Cardiac fibroblast (primary cell): ENCODE results near the gene CYSRT1.

ENCODE experiments used
- DNase-seq, 2 donors: peaks; one replicate each; pipeline versions ENCODE4 v3.0.0 to v3.0.0-alpha.2; 2010; ENCODE audit warnings: low read depth in 2 of 2
- H3K4me3 ChIP-seq, 2 donors: replicated peaks in 1 of 2; 1 replicate in 1 of 2; 2 replicates in 1 of 2; pipeline ENCODE4 v1.5.1; 2011; ENCODE audit warnings: low read depth in 2 of 2, low read length in 2 of 2, mild to moderate bottlenecking in 2 of 2, moderate library complexity in 1 of 2
- TF ChIP-seq, protein P1 (sequence below): IDR thresholded peaks from one replicate; pipeline ENCODE4 v1.5.1; 2011; ENCODE audit warnings: low read depth, mild to moderate bottlenecking, low read length, inconsistent platforms

The CYSRT1 gene

DNA sequence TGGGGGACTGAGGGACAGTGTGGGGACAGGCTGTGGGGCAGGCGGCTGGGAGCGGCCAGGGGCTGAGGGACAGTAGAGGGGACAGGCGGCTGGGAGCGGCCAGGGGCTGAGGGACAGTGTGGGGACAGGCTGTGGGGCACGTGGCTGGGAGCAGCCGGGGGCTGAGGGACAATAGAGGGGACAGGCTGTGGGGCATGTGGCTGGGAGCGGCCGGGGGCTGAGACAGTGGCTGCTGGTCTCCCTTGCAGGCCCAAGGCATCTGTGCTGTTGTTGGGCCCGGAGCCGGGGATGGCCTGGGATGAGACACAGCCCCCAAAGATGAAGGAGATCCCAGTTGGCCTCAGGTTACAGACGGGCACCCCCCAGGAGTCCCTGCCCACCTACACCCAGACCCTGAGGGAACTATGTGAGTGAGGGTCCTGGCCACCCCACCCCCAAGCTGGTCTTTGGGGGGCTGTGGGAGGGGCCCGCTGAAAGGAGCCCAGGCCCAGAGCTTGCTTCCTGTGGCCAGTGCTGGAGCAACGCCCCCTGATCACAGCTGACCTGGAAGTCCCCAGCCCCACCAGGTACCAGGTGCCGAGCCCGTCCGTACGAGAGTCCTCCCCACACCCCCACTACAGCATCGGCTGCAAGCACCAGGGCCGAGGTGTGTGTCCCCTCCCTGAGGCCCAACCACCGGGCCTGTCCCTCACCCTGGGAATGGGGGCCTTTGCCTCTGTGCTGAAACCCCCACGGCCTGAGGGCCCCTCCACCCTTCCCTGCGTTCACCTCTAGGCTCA, 26.7 kb downstream of the CYSRT1 start:
- no peak for DNase-seq
- H3K4me3 ChIP-seq = no peak overlapping the region
- TF ChIP-seq, protein P1, sequence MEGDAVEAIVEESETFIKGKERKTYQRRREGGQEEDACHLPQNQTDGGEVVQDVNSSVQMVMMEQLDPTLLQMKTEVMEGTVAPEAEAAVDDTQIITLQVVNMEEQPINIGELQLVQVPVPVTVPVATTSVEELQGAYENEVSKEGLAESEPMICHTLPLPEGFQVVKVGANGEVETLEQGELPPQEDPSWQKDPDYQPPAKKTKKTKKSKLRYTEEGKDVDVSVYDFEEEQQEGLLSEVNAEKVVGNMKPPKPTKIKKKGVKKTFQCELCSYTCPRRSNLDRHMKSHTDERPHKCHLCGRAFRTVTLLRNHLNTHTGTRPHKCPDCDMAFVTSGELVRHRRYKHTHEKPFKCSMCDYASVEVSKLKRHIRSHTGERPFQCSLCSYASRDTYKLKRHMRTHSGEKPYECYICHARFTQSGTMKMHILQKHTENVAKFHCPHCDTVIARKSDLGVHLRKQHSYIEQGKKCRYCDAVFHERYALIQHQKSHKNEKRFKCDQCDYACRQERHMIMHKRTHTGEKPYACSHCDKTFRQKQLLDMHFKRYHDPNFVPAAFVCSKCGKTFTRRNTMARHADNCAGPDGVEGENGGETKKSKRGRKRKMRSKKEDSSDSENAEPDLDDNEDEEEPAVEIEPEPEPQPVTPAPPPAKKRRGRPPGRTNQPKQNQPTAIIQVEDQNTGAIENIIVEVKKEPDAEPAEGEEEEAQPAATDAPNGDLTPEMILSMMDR = no peak

DNA sequence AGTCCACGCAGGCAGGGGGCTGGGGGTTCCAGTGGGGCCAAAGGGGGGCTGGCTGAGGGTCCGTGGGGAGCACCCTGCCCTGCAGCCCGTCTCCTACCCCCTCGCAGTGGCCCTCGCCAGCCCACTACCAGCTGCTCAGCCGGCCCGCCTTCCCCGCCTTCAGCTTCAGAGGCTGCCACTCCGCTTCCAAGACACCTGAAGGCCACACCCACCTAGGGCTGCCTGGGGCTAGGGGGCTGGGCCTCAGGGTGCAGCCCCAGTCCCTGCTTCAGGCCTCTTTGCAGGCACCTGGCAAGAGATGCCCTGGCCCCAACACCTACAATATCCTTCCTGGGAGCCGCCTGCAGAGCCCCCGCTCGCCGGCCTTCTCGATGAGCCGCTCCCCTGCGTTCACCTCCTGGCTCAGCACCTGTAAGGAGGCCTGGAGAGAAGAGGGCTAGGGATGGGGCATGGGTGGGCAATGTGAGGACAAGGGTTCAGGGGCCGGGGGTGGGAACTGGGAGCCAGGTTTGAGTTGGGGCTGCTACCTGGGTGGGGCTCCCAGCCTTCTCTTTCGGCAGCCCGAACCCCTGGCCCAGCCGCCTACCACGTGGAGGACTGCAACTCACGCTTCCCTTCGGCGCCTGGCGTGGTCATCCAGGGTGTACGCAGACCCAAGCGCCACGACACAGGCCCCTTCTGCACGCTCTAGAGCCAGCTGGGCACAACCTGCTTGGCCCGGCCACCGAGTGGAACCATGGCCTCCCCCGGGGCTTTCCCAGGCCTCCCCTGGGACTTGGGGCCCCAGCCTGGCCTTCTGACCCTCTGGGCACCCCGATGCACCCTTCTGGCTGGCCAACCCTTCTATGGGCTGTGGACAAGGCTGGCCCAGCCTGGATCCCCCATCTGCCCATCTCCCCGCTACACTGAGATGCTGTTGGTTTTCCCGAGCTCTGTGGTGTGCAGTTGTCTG, 27.9 kb downstream of the CYSRT1 start:
- no peak overlapping the region for H3K4me3 ChIP-seq
- no peak for DNase-seq
- TF ChIP-seq, protein P1 = no peak

DNA sequence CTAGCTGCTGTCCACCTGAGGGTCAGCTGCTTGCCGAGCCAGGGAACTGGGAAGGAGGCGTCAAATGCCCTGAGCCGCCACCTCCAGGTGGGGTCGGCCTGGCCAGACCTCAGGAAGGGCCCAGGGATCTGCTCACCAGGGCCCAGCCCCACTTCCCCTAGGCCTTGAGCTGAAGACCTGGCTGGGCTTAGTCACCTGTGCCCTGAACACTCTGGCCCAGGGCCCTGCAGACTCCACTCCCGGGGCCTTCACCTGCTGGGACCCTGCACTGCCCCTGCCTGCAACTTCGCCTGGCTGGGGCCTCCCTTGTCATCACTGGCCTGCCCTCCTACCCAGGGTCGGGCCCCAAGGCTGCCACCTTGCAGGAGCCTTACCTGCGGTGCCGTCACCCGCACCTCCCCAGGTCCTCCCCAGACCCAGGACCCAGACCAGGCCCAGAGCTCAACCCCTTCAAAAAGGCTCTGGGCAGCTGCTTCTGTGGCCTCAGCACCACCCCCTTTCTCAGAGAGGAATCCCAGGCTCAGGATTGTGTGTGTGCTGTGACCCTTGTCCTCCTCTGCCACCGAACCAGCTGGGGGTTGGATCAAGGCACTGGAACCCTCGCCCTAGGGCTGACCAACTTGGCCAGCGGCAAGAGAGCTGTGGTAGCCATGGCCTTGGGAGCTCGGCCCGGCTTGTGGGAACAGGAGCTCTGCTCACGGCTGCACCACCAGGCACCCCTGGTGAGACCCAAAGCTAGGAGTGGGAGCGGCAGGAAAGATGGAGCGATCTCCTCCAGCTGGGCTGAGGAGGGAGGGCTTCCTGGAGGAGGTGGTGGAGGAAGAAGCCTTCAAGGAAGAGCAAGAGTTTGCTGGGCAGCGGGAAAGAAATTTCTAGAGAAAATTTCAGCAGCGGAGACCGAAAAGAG, 29.0 kb downstream of the CYSRT1 start:
- H3K4me3 ChIP-seq = peak overlapping the region; percentile 70 to 76
- TF ChIP-seq, protein P1 = no peak
- DNase-seq = peak in 1 of 2 donors; percentile 22

DNA sequence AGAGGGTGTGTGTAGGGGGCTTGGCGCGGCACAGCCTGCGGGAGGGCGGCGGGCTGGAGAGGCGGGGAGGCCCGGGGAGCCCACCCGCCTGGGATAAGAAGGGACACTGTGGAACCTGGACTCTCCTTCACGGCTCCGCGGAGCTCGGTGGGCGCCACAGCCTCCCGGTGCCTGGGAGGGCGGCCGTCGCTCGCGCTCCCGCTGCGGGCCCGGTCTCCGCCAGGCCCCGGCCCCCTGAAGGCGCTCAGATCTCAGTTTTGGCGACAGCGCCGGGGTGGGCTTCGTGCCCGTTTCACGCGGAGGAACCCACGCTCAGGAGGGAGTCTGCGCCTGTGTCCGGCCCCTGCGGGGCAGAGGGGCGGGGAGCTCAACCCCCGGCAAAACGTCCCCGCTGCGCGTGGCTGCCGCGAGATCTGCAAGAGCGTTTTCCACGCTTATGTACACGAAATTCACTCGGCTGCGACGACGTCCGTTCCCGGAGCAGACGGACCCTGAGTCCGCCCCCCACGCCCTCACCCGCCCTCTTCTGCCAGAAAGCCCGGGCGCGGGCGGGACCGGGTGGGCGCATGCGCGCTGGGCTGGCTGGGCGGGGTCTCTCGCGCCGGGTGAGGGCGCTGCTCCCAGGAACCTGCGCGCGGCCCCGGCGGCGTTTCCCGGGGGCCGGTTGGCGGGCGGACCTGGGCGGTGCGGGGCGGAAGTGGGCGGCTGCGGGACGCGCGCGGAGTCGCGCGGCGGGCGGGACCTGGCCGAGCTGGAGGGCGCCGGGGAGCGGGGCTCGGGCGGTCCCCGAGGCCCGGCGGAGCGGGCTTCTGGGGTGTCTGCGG, 29.9 kb downstream of the CYSRT1 start, which contains the start of gene NELFB:
Gene NELFB (plus strand): TSS at position 704 of the 824 bp plus-strand sequence.
- TF ChIP-seq, protein P1 = no peak
- DNase-seq = peak; percentile 84 to 92
- peak within 1 kb of the TSS; percentile 87 to 92 for H3K4me3 ChIP-seq

DNA sequence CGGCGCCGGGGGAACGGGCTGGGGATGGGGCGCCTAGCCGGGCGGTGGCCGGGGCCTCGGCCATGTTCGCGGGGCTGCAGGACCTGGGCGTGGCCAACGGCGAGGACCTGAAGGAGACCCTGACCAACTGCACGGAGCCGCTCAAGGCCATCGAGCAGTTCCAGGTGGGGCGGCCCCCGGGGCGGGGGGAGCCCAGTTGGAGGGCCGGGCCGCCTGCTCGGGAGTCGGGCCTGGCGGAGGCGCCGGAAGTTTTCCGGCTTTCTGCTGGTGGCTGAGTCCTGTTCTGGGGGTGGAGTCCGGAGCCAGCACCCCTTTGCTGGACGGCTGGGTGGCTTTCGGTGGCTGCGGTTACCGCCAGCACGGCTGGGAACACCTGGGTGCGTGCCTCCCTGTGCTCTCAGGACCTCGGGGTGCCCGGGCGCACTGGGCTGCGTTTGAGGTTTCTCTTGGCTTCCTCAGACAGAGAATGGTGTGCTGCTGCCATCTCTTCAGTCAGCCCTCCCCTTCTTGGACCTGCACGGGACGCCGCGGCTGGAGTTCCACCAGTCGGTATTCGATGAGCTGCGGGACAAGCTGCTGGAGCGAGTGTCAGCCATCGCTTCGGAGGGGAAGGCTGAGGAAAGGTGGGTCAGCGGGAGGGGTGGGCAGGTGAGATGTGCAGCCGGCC, 30.6 kb downstream of the CYSRT1 start:
- peak; percentile 43 to 45 for DNase-seq
- TF ChIP-seq, protein P1 = no peak
- peak overlapping the region; percentile 87 to 92 for H3K4me3 ChIP-seq
